Left kidney (tissue), 2 donors: ENCODE results near the gene TMEM18. TPM values are rescaled to one million over a fixed set of nuclear protein-coding genes. Genes with fewer than 3 reads are reported as not detected.

Experiments used
- DNase-seq: peaks from one replicate; pipeline ENCODE4 v3.0.0-alpha.2; 2013
- polyA plus RNA-seq: library from polyadenylated mRNA; unstranded; fragments of 120-200 nt; gene quantifications from one replicate; pipeline ENCODE4 v1.2.1, GENCODE V29; 2013; ENCODE audit not compliant: insufficient read length

TMEM18 gene
- polyA plus RNA-seq, 1 donor, result 56.5 TPM

GRCh38 chr2:620471-621302 is 56.5 kb downstream of the TMEM18 start:
- DNase-seq, result no peak

GRCh38 chr2:620004-620403 is 57.2 kb downstream of the TMEM18 start:
- no peak for DNase-seq

- no peak for DNase-seq
Measured at GRCh38 chr2:618422-618990, 58.7 kb downstream of the TMEM18 start.

GRCh38 chr2:618005-618404 is 59.2 kb downstream of the TMEM18 start:
- no peak for DNase-seq
